H9 (cell line): ENCODE results near the gene PKN1. TPM values are rescaled to one million over a fixed set of nuclear protein-coding genes. Genes with fewer than 3 reads are reported as not detected.

ENCODE experiments used
- DNase-seq: peaks from one replicate; pipeline ENCODE4 v3.0.0-alpha.2; 2017
- H2AFZ ChIP-seq: one replicate; pipeline ENCODE4 v1.6.1; 2013; ENCODE audit warnings: mild to moderate bottlenecking, low read length, control low read depth, moderate library complexity
- H2AK5ac ChIP-seq: 2 replicates; pipeline ENCODE4 v1.6.1; 2013; ENCODE audit warnings: low read length, control low read depth, mixed read lengths; ENCODE audit not compliant: insufficient read length
- H2BK120ac ChIP-seq: one replicate; pipeline ENCODE4 v1.6.1; 2013; ENCODE audit warnings: low read depth, mild to moderate bottlenecking, low read length, control low read depth, inconsistent platforms; ENCODE audit not compliant: poor library complexity, severe bottlenecking
- H2BK12ac ChIP-seq: 2 replicates; pipeline ENCODE4 v1.6.1; 2013; ENCODE audit warnings: low read length, control low read depth, mixed read lengths, low read depth; ENCODE audit not compliant: insufficient read length
- H2BK15ac ChIP-seq: 2 replicates; pipeline ENCODE4 v1.6.1; 2013; ENCODE audit warnings: low read depth, low read length, control low read depth
- H2BK20ac ChIP-seq: one replicate; pipeline ENCODE4 v1.6.1; 2013; ENCODE audit warnings: low read depth, mild to moderate bottlenecking, low read length, control low read depth, inconsistent platforms; ENCODE audit not compliant: poor library complexity, severe bottlenecking
- H2BK5ac ChIP-seq: 2 replicates; pipeline ENCODE4 v1.6.1; 2013; ENCODE audit warnings: low read length, control low read depth, mixed read lengths; ENCODE audit not compliant: insufficient read length
- H3K14ac ChIP-seq: 2 replicates; pipeline ENCODE4 v1.6.1; 2013; ENCODE audit warnings: low read length, control low read depth; ENCODE audit not compliant: insufficient read depth
- H3K18ac ChIP-seq: 2 replicates; pipeline ENCODE4 v1.6.1; 2013; ENCODE audit warnings: low read depth, mild to moderate bottlenecking, mixed read lengths, low read length, control low read depth; ENCODE audit not compliant: insufficient read length
- H3K23ac ChIP-seq: 2 replicates; pipeline ENCODE4 v1.6.1; 2013; ENCODE audit warnings: low read length, control low read depth, mixed read lengths, low read depth; ENCODE audit not compliant: insufficient read length
- H3K23me2 ChIP-seq: 2 replicates; pipeline ENCODE4 v1.6.1; 2013; ENCODE audit warnings: low read depth, mild to moderate bottlenecking, mixed read lengths, low read length, control low read depth; ENCODE audit not compliant: insufficient read length, poor library complexity, severe bottlenecking
- H3K27ac ChIP-seq: 2 replicates; pipeline ENCODE4 v1.5.1; 2013; ENCODE audit warnings: low read length, control low read depth, mixed read lengths, low read depth; ENCODE audit not compliant: insufficient read length
- H3K27me3 ChIP-seq: 2 replicates; pipeline ENCODE4 v1.6.1; 2013; ENCODE audit warnings: low read length, control low read depth, inconsistent platforms; ENCODE audit not compliant: insufficient read depth
- H3K4ac ChIP-seq: 2 replicates; pipeline ENCODE4 v1.6.1; 2013; ENCODE audit warnings: low read depth, mild to moderate bottlenecking, control low read depth, inconsistent platforms, low read length, moderate library complexity
- H3K4me1 ChIP-seq: 2 replicates; pipeline ENCODE4 v1.6.1; 2013; ENCODE audit warnings: low read length, control low read depth, inconsistent platforms; ENCODE audit not compliant: insufficient read depth
- H3K4me2 ChIP-seq: 2 replicates; pipeline ENCODE4 v1.6.1; 2013; ENCODE audit warnings: low read length, control low read depth, mixed read lengths; ENCODE audit not compliant: insufficient read length, insufficient read depth
- H3K56ac ChIP-seq: 2 replicates; pipeline ENCODE4 v1.6.1; 2013; ENCODE audit warnings: low read depth, mild to moderate bottlenecking, mixed read lengths, low read length, control low read depth; ENCODE audit not compliant: insufficient read length
- H3K79me1 ChIP-seq: 2 replicates; pipeline ENCODE4 v1.6.1; 2013; ENCODE audit warnings: low read depth, mild to moderate bottlenecking, moderate library complexity, low read length, control low read depth, inconsistent platforms; ENCODE audit not compliant: insufficient read depth, poor library complexity, severe bottlenecking
- H3K79me2 ChIP-seq: 2 replicates; pipeline ENCODE4 v1.6.1; 2013; ENCODE audit warnings: low read length, control low read depth, inconsistent platforms; ENCODE audit not compliant: insufficient read depth
- H3K9ac ChIP-seq: 2 replicates; pipeline ENCODE4 v1.6.1; 2013; ENCODE audit warnings: low read length, control low read depth, mixed read lengths; ENCODE audit not compliant: insufficient read length; ENCODE audit errors: extremely low read depth
- H3K9me3 ChIP-seq: one replicate; pipeline ENCODE4 v1.6.1; 2013; ENCODE audit warnings: low read depth, low read length, inconsistent platforms; ENCODE audit not compliant: control insufficient read depth
- H3T11ph ChIP-seq: one replicate; pipeline ENCODE4 v1.6.1; 2013; ENCODE audit warnings: mild to moderate bottlenecking, low read length, control low read depth, inconsistent platforms
- H4K20me1 ChIP-seq: one replicate; pipeline ENCODE4 v1.6.1; 2013; ENCODE audit not compliant: control insufficient read depth, insufficient read length, insufficient read depth
- H4K5ac ChIP-seq: 2 replicates; pipeline ENCODE4 v1.6.1; 2013; ENCODE audit warnings: low read depth, mild to moderate bottlenecking, mixed read lengths, low read length, control low read depth; ENCODE audit not compliant: insufficient read length
- H4K8ac ChIP-seq: replicated peaks from 2 replicates; pipeline ENCODE4 v1.6.1; 2013; ENCODE audit warnings: low read length, control low read depth, mixed read lengths, low read depth; ENCODE audit not compliant: insufficient read length
- H4K91ac ChIP-seq: 2 replicates; pipeline ENCODE4 v1.6.1; 2013; ENCODE audit warnings: low read depth, mild to moderate bottlenecking, moderate library complexity, mixed read lengths, low read length, control low read depth; ENCODE audit not compliant: insufficient read length
- H3K27ac Mint-ChIP-seq, 3 experiments: 2 replicates in 2 of 3; 3 replicates in 1 of 3; pipeline ENCODE4 v1.8.0; 2020 to 2021; ENCODE audit warnings: mixed read lengths in 3 of 3, mild to moderate bottlenecking in 1 of 3, moderate library complexity in 1 of 3
- H3K27me3 Mint-ChIP-seq: 2 replicates; pipeline ENCODE4 v1.8.0; 2021; ENCODE audit warnings: low read depth, mild to moderate bottlenecking, moderate library complexity, mixed read lengths
- H3K36me3 Mint-ChIP-seq, 3 experiments: 2 replicates in 2 of 3; 3 replicates in 1 of 3; pipeline ENCODE4 v1.8.0; 2020 to 2021; ENCODE audit warnings: low read depth in 3 of 3, mixed read lengths in 3 of 3; ENCODE audit not compliant: insufficient read depth in 1 of 3
- H3K4me1 Mint-ChIP-seq, 2 experiments: 2 replicates each; pipeline ENCODE4 v1.8.0; 2020; ENCODE audit warnings: mixed read lengths in 2 of 2
- H3K4me3 Mint-ChIP-seq, 2 experiments: 2 replicates in 1 of 2; 3 replicates in 1 of 2; pipeline ENCODE4 v1.8.0; 2020 to 2021; ENCODE audit warnings: mild to moderate bottlenecking in 2 of 2, mixed read lengths in 2 of 2, moderate library complexity in 1 of 2
- H3K9me3 Mint-ChIP-seq, 2 experiments: 2 replicates in 1 of 2; 3 replicates in 1 of 2; pipeline ENCODE4 v1.8.0; 2020; ENCODE audit warnings: mild to moderate bottlenecking in 2 of 2, mixed read lengths in 2 of 2, moderate library complexity in 1 of 2
- CTCF ChIP-seq: fragments of 200-600 bp; sonication (generic); conservative IDR thresholded peaks from 3 replicates; pipeline ENCODE4 v1.8.0; 2021; ENCODE audit warnings: antibody characterized with exemption, mild to moderate bottlenecking
- WGBS: extraction: QIAGEN DNeasy Blood & Tissue Kit; methylation state at CpG from one replicate; pipeline ENCODE4 v1.1.7; 2013; ENCODE audit warnings: missing lambda C conversion rate, low lambda C conversion rate, mixed read lengths; ENCODE audit not compliant: insufficient read length; ENCODE audit errors: extremely low coverage; 5-methylcytosine and 5-hydroxymethylcytosine counted together
- total RNA-seq: library from RNA; stranded (reverse); gene quantifications from 2 replicates; pipeline ENCODE4 v1.2.1, GENCODE V29; 2021

The PKN1 gene
- total RNA-seq, 1 experiment from 2014 or later: 159 TPM

- Histone ChIP-seq H3K4me2 (peak overlapping the region; percentile 88), H3K79me2 (peaks cover 14% of the 10 kb centered on the region; the same call in 1 of the 2 replicates), H3K9ac (no peak overlapping the region), H3K4ac (no peak overlapping the region), H2BK20ac (no peak overlapping the region), H3K18ac (no peak overlapping the region), H3K56ac (no peak overlapping the region), H2BK120ac (no peak overlapping the region), H4K8ac (no peak overlapping the region), H3K27me3 (no peaks in the 10 kb centered on the region), H4K91ac (no peak overlapping the region), H2BK12ac (no peak overlapping the region), H3K4me1 (no peaks in the 10 kb centered on the region), H2BK15ac (no peak overlapping the region), H2AK5ac (no peak overlapping the region), H2AFZ (no peak overlapping the region), H3K14ac (no peak overlapping the region), H3K23ac (no peak overlapping the region), H3K9me3 (no peaks in the 10 kb centered on the region), H4K5ac (no peak overlapping the region), H3K23me2 (peaks cover 9% of the 10 kb centered on the region), H4K20me1 (no peaks in the 10 kb centered on the region), H3T11ph (no peak overlapping the region), H3K27ac (no peak overlapping the region), H2BK5ac (no peak overlapping the region), H3K79me1 (peaks cover 9% of the 10 kb centered on the region)
- 0 out of 3 replicates have a peak, but pooled peaks have one; percentile 27 for TF ChIP-seq CTCF
- peak overlapping the region in 1 of 3 experiments; percentile 68; a peak in 3 of 7 replicates for H3K27ac Mint-ChIP-seq
- H3K9me3 Mint-ChIP-seq: no peaks in the 10 kb centered on the region
- H3K4me3 Mint-ChIP-seq: peak overlapping the region; percentile 91 to 94
- no CpG with 5 or more reads among the region's 15 CpGs for WGBS
- H3K4me1 Mint-ChIP-seq: peaks cover 26 to 31% of the 10 kb centered on the region in 2 experiments
- no peak for DNase-seq
- peaks cover 1% of the 10 kb centered on the region; the same call in 1 of the 2 replicates for H3K27me3 Mint-ChIP-seq
- peaks cover 27 to 36% (median 32%) of the 10 kb centered on the region in 3 experiments; a peak in 6 of 7 replicates for H3K36me3 Mint-ChIP-seq
These were observed 83.0 kb downstream of the PKN1 start for GRCh38 chr19:14516048-14516534.
